ENCODE measurements around the gene ABI3BP.

GRCh38 chr3:100912571-100912970, 80.7 kb downstream of the ABI3BP start:
- TF ChIP-seq, protein P1, sequence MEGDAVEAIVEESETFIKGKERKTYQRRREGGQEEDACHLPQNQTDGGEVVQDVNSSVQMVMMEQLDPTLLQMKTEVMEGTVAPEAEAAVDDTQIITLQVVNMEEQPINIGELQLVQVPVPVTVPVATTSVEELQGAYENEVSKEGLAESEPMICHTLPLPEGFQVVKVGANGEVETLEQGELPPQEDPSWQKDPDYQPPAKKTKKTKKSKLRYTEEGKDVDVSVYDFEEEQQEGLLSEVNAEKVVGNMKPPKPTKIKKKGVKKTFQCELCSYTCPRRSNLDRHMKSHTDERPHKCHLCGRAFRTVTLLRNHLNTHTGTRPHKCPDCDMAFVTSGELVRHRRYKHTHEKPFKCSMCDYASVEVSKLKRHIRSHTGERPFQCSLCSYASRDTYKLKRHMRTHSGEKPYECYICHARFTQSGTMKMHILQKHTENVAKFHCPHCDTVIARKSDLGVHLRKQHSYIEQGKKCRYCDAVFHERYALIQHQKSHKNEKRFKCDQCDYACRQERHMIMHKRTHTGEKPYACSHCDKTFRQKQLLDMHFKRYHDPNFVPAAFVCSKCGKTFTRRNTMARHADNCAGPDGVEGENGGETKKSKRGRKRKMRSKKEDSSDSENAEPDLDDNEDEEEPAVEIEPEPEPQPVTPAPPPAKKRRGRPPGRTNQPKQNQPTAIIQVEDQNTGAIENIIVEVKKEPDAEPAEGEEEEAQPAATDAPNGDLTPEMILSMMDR (IDR thresholded peaks at IDR 0.05; ENCODE audit: low read length), result no peak
- no peak for TF ChIP-seq EZH2phosphoT487 (IDR thresholded peaks at IDR 0.05; ENCODE audit: low read length)

Measured in MM.1S (cell line).